Liver (tissue), 3 donors: ENCODE results near the gene CCDC12.

ENCODE experiments used
- CTCF ChIP-seq: fragments of 150-350 bp; IDR thresholded peaks from 2 replicates; pipeline ENCODE4 v1.5.1; 2017; ENCODE audit warnings: improper control_type of control experiment, low read depth, low read length; ENCODE audit not compliant: missing input control
- FOXA2 ChIP-seq: IDR thresholded peaks from 2 replicates; pipeline ENCODE4 v1.6.1; 2016; ENCODE audit warnings: antibody characterized with exemption
- GABPA ChIP-seq, 2 donors: IDR thresholded peaks in 1 of 2; conservative IDR thresholded peaks in 1 of 2; 2 replicates each; pipeline ENCODE4 v1.6.1; 2016; ENCODE audit warnings: antibody characterized with exemption in 2 of 2, mild to moderate bottlenecking in 1 of 2, moderate library complexity in 1 of 2
- NR2F2 ChIP-seq: IDR thresholded peaks from 2 replicates; pipeline ENCODE4 v1.6.1; 2016; ENCODE audit warnings: antibody characterized with exemption
- RAD21 ChIP-seq, 2 donors: IDR thresholded peaks; 2 replicates each; pipeline ENCODE4 v1.6.1; 2016; ENCODE audit warnings: antibody characterized with exemption in 2 of 2, mild to moderate bottlenecking in 2 of 2
- ZBTB33 ChIP-seq: IDR thresholded peaks from 2 replicates; pipeline ENCODE4 v1.6.1; 2016; ENCODE audit warnings: antibody characterized with exemption
- donor health status: healthy.
- donor health status: healthy.

- TF ChIP-seq GABPA (IDR thresholded peaks at IDR 0.05 in 1 of 2, conservative IDR thresholded peaks at IDR 0.05 in 1 of 2): no peak
- no peak for TF ChIP-seq CTCF
- TF ChIP-seq FOXA2: no peak
- TF ChIP-seq ZBTB33: no peak
- no peak for TF ChIP-seq RAD21 (IDR thresholded peaks at IDR 0.05)
- no peak for TF ChIP-seq NR2F2
These were observed 102.1 kb downstream of the CCDC12 start for GRCh38 chr3:46874430-46874829.
